HG03108 (cell line): ENCODE data around the gene ADGRG1.

Experiments
- ATAC-seq: cut with Tn5 transposase; IDR thresholded peaks from one replicate; pipeline ENCODE4 v1.9.1; 2021; ENCODE audit warnings: moderate library complexity; ENCODE audit not compliant: unreplicated experiment

ADGRG1 gene

DNA sequence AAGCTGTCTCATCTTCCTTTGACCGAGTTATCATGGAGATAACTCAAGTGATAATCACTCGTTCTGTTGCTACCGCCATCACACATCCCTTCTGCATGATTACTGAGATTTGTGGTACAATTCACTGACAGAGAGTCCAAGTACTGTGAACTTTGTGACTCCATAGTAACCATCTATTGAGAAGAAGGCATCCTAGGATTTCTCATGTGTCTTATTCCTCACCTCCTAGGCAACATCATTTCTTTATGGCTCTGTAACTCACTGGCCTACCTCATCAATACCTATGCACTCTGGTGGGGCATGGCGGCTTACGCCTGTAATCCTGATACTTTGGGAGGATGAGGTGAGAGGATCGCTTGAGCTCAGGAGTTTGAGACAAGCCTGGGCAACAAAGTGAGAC, 85.6 kb downstream of the ADGRG1 start:
- no peak for ATAC-seq
